Nephron (organoid): ENCODE measurements around the gene DUSP7.
A peak's percentile ranks its signal among the peaks of the same experiment; 100 is the strongest.

Experiments used
- H3K27ac Mint-ChIP-seq, 3 experiments: 2 replicates each; pipeline ENCODE4 v1.8.0; 2020; ENCODE audit warnings: mixed read lengths in 3 of 3, mild to moderate bottlenecking in 2 of 3, moderate library complexity in 1 of 3
- H3K27me3 Mint-ChIP-seq: 2 replicates; pipeline ENCODE4 v1.8.0; 2021; ENCODE audit warnings: low read depth, mild to moderate bottlenecking, moderate library complexity, mixed read lengths
- H3K36me3 Mint-ChIP-seq: 2 replicates; pipeline ENCODE4 v1.8.0; 2020; ENCODE audit warnings: low read depth, mixed read lengths
- H3K4me1 Mint-ChIP-seq: 2 replicates; pipeline ENCODE4 v1.8.0; 2020; ENCODE audit warnings: mixed read lengths
- H3K4me3 Mint-ChIP-seq, 3 experiments: 2 replicates each; pipeline ENCODE4 v1.8.0; 2020; ENCODE audit warnings: mild to moderate bottlenecking in 3 of 3, mixed read lengths in 3 of 3, moderate library complexity in 2 of 3
- H3K9me3 Mint-ChIP-seq: 2 replicates; pipeline ENCODE4 v1.8.0; 2020; ENCODE audit warnings: mixed read lengths
- TF ChIP-seq, protein P1 (sequence below), 3 experiments: fragments of 200-600 bp; sonication (generic); IDR thresholded peaks; one replicate each; pipeline ENCODE4 v1.5.0; 2021; ENCODE audit warnings: antibody characterized with exemption in 3 of 3; ENCODE audit not compliant: unreplicated experiment in 3 of 3

DUSP7 gene

DNA sequence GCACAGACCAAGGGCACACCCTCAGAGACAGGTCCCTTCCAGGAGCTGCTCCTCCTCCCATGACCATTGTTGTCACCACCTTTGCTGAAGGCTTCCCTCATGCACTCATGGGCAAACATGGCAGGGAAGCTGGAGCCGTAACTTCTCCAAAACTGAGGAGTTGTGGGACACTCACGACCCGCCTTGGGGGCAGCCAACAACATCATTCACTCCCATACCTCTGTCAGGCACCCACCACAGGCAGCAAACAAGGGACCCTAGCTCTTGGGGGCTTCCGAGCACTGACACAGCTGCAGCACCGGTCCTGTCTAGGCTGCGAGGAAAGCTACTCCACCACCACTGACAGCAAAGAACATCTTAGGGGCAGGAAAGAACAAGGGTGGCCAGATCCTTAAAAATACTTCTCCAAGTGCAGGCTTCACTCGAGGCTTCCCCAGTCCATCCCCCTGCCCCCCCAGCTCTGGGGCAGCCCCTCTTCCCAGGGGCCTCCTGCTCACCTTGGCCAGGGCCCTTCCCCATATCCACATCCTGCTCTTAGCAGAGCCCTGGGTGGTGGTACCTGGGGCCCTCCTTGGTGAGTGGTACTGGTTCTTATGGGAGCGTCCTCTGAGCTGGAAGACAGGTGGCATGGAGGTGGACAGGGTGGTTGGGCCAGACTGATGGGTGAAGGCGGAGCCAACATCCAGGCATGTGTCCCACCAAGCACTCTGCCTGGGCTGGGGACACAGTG lies 28.0 kb upstream of the DUSP7 start:
- peaks cover 8% of the 10 kb centered on the region for H3K27me3 Mint-ChIP-seq
- no peak overlapping the region for H3K4me3 Mint-ChIP-seq
- no peaks in the 10 kb centered on the region for H3K9me3 Mint-ChIP-seq
- H3K36me3 Mint-ChIP-seq = no peaks in the 10 kb centered on the region
- H3K4me1 Mint-ChIP-seq = peaks cover 55% of the 10 kb centered on the region
- TF ChIP-seq, protein P1, sequence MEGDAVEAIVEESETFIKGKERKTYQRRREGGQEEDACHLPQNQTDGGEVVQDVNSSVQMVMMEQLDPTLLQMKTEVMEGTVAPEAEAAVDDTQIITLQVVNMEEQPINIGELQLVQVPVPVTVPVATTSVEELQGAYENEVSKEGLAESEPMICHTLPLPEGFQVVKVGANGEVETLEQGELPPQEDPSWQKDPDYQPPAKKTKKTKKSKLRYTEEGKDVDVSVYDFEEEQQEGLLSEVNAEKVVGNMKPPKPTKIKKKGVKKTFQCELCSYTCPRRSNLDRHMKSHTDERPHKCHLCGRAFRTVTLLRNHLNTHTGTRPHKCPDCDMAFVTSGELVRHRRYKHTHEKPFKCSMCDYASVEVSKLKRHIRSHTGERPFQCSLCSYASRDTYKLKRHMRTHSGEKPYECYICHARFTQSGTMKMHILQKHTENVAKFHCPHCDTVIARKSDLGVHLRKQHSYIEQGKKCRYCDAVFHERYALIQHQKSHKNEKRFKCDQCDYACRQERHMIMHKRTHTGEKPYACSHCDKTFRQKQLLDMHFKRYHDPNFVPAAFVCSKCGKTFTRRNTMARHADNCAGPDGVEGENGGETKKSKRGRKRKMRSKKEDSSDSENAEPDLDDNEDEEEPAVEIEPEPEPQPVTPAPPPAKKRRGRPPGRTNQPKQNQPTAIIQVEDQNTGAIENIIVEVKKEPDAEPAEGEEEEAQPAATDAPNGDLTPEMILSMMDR (IDR thresholded peaks at IDR 0.05; ENCODE audit: unreplicated experiment in 3 of 3) = no peak
- H3K27ac Mint-ChIP-seq = peak overlapping the region in 2 of 3 experiments; percentile 41 to 99

DNA sequence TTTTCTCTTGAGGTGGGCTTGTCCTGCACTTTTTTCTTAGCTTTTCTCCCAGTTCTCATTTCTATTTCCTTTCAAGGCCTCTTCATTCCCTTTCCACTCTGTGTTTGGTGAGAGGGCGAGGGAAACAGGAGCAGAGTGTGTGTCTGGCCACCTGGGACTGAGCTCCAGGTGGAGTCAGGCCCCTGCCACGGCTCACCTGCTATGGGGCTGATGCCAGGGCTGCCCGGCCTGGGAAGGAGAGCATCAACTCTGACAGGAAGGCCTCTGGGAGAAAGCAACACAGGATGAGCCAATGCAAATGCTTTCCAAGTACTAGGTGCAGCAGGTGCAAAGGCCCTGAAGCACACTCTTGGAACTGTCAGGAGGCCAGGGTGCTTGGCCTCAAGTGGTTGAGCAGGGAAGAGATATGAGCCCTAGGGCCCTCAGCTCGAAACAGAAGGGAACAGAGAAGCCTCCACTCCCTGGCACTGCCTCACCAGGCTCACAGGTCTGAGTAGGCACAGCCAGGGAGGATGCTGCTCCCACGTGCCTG lies 27.3 kb upstream of the DUSP7 start:
- H3K4me1 Mint-ChIP-seq = peaks cover 48% of the 10 kb centered on the region

DNA sequence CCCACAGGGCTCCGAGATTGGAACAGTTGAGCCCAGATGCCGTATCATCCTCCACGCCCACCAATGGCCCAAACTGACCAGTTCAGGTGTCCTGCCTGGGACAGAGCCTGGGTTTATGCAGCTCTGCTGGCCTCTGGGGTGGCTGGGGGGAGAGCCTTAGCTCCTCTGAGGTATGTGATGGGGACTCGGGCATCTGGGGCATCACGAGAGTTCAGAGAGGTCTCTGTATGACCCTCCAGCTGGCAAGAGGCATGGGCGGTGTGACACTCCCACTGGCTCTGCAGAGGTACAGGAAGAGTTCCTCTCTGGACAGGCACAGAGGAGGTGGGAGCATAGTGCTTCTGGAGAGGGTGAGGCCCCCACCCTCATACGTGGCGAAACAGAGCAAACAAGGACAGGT lies 26.6 kb upstream of the DUSP7 start:
- TF ChIP-seq, protein P1 (IDR thresholded peaks at IDR 0.05; ENCODE audit: unreplicated experiment in 3 of 3) = no peak
- H3K4me1 Mint-ChIP-seq = peaks cover 44% of the 10 kb centered on the region
- peaks cover 8% of the 10 kb centered on the region for H3K27me3 Mint-ChIP-seq
- no peaks in the 10 kb centered on the region for H3K36me3 Mint-ChIP-seq
- peak overlapping the region in 2 of 3 experiments; percentile 63 to 78 for H3K27ac Mint-ChIP-seq
- no peaks in the 10 kb centered on the region for H3K9me3 Mint-ChIP-seq
- H3K4me3 Mint-ChIP-seq = no peak overlapping the region

More for the DNA sequence above, 27.3 kb upstream of the DUSP7 start:
- H3K4me3 Mint-ChIP-seq = no peak overlapping the region
- TF ChIP-seq, protein P1 (IDR thresholded peaks at IDR 0.05; ENCODE audit: unreplicated experiment in 3 of 3) = no peak
- peak overlapping the region; percentile 11 to 78 (median 22) for H3K27ac Mint-ChIP-seq
- H3K27me3 Mint-ChIP-seq = peaks cover 8% of the 10 kb centered on the region
- no peaks in the 10 kb centered on the region for H3K9me3 Mint-ChIP-seq
- H3K36me3 Mint-ChIP-seq = no peaks in the 10 kb centered on the region

DNA sequence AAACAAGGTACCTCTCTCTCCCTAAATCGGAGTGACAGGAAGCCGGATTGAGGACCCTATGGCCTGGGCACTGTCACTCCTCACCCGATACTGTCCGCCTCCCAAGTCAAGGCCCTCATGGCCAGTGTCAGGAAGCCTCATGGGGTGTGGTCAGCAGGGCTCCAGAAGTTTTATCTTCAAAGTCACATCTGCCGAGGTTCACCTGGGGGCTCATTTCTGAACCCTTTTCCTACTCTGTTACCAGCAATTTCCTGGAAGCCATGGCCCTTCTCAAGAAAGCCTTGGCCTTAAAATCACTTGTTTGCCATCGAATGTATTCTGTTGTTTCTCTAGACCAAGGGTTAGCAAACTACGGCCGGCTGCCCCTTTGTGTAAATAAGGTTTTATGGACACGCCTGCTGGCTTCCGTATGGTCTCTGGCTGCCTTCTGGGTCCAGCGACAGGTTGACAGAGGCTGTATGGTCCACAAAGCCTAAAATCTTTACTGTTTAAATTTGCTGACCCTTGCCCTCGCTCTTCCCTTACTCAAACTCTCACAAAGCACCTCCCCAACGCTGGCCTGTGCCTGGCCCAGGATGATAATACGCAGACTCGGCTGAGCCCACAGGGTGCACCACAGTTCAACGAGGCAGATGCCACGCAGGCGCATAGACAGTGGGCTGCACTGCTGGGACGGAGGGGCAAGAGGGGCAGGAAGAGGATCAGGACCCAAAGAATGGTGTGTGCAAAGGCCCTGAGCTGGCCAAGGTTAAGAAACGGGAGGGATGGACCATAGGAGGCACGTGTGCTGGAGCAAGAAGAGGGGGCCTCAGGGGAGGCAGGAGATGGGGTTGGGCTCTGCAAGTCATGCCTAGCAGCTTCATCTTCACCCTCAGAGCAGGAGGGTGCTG lies 24.7 kb upstream of the DUSP7 start:
- peak overlapping the region; percentile 69 to 84 (median 75) for H3K27ac Mint-ChIP-seq
- no peaks in the 10 kb centered on the region for H3K36me3 Mint-ChIP-seq
- H3K27me3 Mint-ChIP-seq = peaks cover 8% of the 10 kb centered on the region
- no peak overlapping the region for H3K4me3 Mint-ChIP-seq
- H3K9me3 Mint-ChIP-seq = no peaks in the 10 kb centered on the region
- H3K4me1 Mint-ChIP-seq = peaks cover 42% of the 10 kb centered on the region
- TF ChIP-seq, protein P1 (IDR thresholded peaks at IDR 0.05; ENCODE audit: unreplicated experiment in 3 of 3) = no peak

DNA sequence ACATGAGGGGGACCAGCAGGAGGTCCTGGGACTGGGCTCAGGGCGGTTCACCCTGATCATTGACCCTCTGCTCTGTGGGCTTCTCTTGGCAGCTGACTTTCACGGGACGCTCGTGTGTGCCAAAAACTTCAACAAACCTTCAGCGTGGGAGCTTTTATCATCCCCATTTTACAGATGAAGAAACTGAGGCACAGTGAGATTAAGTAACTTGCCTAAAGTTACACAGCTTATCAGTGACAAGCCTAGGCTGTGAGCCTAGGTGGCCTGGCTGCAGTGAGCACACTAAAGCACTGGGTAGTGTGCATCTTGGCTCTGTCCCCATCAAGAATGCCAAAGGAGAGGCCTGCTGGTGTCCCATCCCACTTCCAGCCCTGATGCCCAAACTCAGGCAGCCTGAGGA lies 23.6 kb upstream of the DUSP7 start:
- Mint-ChIP-seq H3K27ac (peak overlapping the region; percentile 69 to 84 (median 75)), H3K36me3 (no peaks in the 10 kb centered on the region), H3K27me3 (peaks cover 8% of the 10 kb centered on the region), H3K9me3 (no peaks in the 10 kb centered on the region), H3K4me3 (no peak overlapping the region), H3K4me1 (peaks cover 43% of the 10 kb centered on the region)
- TF ChIP-seq, protein P1 (IDR thresholded peaks at IDR 0.05; ENCODE audit: unreplicated experiment in 3 of 3) = no peak
